Daoy (cell line): ENCODE results near the gene CARMIL3. TPM values are rescaled to one million over a fixed set of nuclear protein-coding genes. Genes with fewer than 3 reads are reported as not detected.
"Not testable (repeated sequence)": the region's sequence is repeated elsewhere in the genome, so short reads cannot be mapped to it uniquely, and the experiment has no call there.

ENCODE experiments used
- DNase-seq: peaks from one replicate; pipeline ENCODE4 v3.0.0-alpha.2; 2015; ENCODE audit warnings: low read depth
- total RNA-seq: library from RNA; depleted of rRNA; stranded (reverse); fragments of >200 nt; shearing (Covaris generic); gene quantifications from 2 replicates; pipeline ENCODE4 v1.2.3, GENCODE V29; 2014

CARMIL3 gene
- total RNA-seq, 1 experiment from 2014 or later: under 0.01 TPM

DNA sequence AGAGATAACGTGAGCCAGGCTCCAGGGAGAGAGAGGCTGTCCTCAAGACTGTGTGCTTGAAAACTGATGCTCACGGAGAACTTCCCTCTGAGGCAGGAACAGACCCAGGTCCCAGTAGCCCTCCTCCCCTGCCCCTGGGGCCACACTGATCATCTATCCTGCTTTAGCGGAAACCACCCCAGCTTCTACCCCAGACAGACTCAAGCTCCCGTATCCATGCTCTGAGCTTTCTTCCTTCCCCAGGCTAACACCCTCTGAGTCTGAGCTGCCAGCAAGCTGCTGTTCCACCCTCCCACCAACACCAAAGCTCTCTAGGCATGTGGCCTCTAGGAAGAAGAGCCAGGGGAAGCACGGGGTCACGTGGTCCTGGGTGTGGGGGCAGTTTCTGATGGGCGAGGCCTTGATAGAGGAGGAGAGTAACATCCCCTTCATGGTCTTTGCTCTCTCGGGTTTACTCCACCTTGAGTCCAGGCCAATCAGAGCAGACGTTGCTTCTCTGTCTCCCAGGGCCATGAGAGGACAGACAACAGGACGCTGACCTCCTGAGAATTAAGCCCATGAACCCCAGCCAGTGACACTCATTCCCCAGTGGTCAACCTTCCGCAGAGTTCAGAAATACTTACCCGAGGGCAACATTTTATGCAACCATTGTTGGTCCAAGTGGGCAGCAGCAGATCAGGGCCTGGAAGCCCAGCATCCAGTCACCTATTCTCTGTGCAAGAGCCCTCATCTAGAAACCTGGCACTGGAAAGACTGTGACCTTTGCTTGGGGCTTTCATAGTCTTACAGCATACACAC is 43.7 kb downstream of the CARMIL3 start:
- DNase-seq: peak; percentile 69

DNA sequence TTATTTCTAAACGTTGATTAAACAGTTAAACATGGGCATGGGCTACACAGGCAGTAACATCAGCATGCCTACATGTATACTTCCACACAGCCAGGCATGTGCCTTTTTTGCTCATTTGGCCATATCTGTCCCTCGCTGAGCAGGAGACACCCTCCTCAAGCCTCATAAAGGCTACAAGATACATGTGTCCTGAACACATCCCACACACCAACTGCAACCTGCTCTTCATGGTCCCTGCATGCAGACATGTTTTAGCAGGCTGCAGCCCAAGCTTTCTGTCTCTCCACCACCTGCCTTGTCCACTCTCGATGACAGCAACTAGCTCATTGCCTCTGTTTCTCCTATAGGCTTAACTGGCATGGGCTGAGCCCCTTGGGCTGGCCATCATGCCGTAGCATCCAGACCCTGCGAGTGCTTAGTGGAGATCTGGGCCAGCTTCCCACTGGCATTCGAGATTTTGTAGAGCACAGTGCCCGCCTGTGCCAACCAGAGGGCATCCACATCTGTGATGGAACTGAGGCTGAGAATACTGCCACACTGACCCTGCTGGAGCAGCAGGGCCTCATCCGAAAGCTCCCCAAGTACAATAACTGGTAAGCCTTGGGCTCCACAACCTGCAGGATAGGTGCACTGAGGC is 44.9 kb downstream of the CARMIL3 start:
- no peak for DNase-seq

DNA sequence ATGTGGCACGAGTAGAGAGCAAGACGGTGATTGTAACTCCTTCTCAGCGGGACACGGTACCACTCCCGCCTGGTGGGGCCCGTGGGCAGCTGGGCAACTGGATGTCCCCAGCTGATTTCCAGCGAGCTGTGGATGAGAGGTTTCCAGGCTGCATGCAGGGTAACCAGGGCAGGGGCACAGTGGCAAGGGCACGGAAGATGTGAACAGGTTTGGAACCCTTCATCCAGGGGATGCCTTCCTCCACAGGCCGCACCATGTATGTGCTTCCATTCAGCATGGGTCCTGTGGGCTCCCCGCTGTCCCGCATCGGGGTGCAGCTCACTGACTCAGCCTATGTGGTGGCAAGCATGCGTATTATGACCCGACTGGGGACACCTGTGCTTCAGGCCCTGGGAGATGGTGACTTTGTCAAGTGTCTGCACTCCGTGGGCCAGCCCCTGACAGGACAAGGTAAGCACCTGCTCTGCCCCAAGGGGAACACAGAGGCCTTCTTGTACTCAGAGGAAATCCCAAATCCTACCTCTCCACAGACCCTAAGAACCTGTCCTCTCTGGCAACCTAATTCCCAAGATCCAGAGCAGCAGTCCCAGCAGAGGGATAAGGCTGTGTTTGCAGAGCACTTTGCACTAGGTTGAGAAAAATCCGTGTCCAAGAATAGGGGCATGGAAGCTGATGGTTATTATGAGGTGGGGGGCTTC is 46.6 kb downstream of the CARMIL3 start:
- no peak for DNase-seq

DNA sequence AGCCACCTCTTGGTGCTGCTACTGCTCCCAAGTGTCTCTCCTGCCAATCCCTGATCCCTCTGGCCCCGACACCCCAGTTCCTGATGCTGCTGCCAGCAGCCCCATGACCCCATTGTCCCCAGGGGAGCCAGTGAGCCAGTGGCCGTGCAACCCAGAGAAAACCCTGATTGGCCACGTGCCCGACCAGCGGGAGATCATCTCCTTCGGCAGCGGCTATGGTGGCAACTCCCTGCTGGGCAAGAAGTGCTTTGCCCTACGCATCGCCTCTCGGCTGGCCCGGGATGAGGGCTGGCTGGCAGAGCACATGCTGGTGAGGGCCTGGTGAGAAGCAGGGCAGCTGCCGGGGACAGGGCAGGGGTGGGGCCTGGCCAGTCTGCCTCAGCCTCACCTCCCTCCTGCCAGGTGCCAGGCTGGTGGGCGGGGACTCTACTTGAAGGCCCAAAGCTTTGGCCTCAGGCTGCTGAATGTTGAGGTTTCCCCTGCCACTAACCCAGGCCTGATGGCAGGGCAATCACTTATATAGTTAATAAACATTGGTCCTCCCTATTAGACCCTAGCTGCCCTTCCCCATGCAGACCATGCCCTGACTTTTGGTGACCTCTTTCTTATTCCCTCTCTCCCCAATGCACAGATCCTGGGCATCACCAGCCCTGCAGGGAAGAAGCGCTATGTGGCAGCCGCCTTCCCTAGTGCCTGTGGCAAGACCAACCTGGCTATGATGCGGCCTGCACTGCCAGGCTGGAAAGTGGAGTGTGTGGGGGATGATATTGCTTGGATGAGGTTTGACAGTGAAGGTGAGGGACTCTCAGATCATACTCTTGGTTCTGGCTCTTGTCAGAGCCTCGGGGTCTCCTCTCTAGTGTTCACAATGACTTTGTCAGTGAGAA is 47.4 kb downstream of the CARMIL3 start:
- no peak for DNase-seq

DNA sequence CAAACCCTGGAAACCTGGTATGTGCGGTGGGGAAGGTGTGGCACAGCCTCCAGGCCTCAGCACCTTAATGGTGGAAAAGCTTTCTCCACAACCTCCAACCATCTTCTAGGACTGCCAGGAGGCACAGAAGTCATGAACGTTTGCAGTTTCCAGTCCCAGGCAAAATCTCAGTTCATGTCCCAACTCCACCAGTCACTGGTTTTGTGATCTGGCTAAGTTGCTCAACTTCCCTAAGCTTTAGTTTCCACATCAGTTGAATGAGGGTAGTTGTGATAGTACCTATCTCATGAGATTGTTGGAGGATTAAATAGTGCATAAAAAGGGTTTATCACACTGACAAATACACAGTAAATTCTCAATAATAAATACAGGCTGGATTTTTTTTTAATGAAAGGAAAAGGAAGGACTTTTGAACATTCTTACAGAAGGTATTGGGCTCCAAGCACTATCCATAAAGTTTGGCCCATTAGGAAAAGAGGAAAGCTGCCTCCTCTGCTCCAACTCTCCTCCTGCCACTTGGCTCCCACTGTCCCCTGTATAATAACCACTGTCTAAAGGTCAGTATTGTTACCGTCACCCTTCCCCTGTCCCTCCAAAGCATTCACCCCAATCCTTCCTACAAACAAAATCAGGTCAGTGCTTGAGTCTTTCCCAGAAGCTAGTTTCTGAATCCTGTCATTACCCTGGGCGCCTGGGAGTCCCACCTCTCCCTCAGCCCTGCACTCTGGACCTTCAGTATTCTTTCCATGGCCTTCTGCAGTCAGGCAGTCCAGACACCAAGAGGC is 48.6 kb downstream of the CARMIL3 start:
- no peak for DNase-seq

DNA sequence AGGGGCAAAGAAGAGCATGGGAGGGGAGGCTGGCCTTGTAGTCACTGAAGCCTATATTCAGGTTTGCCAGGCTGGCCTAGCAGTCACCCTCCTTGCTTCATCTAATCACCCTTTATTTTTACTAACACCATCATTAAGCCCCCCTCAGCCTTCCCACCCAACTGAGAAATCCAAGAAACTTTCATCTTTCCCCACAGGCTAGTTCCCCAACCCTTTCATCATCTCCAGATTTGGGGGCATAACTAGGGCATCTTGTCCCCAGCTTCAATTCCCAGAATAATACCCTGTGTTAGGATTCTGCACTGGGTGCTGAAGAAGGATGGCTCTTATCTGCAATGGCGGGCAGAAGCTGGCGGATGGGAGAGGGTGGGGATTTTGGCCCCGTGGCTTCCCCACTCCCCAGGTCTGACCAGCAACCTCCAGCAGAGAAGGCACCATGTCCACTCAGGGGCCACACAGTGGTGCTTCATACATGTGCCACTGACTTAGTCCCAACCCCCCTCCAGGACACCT is 49.2 kb downstream of the CARMIL3 start:
- DNase-seq: no peak

DNA sequence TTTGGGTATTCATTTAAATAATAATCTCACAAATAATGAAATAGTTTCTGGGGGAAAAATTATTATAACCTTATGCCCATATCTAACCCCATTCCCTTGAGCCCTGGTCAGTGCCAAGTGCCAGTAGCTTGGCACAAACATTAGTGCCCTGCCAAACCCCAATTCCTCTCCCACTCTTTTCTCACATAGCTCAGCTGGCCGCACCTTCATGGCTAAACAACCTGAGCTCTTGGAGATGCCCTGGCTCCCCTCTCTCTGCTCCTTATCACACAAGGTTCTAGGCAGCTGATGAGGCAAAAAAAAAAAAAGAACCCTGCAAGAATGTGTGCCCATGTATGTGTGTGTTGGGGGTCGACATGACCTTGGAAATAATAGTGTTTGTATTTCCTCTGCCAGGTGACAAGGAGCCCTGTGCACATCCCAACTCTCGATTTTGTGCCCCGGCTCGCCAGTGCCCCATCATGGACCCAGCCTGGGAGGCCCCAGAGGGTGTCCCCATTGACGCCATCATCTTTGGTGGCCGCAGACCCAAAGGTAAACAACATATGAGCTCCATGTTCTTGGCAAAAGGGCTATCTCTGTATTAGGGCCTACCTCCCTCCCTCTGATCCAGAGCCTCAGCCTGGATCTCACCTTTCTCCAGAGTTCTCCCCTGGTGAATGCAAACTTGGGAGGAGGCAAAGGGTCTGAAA is 50.7 kb downstream of the CARMIL3 start:
- DNase-seq: no peak

DNA sequence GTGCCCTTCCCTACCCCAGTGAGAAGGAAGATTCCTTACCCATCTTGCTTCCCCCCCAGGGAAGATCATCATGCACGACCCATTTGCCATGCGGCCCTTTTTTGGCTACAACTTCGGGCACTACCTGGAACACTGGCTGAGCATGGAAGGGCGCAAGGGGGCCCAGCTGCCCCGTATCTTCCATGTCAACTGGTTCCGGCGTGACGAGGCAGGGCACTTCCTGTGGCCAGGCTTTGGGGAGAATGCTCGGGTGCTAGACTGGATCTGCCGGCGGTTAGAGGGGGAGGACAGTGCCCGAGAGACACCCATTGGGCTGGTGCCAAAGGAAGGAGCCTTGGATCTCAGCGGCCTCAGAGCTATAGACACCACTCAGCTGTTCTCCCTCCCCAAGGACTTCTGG is 51.6 kb downstream of the CARMIL3 start:
- DNase-seq: no peak

DNA sequence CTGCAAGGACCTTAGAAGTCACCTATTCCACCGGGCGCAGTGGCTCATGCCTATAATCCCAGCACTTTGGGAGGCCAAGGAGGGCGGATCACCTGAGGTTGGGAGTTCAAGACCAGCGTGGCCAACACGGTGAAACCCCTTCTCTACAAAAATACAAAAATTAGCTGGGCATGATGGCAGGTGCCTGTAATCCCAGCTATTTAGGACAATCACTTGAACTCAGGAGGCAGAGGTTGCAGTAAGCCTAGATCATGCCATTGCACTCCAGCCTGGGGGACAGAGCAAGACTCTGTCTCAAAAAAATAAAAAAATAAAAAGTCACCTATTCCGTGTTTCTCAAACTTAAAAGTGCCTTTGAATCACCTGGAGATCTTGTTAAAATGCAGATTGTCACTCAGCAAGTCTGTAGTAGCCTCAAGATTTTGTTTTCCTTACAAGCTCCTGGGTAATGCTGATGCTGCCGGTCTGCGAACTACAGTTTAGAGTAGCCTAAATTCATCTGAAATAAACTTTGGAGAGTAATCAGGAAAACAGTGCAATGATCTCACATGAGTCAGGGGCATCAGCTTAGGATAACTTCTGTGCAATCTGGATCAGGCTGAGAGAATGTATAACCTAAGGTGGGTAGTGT is 53.9 kb downstream of the CARMIL3 start:
- not testable (repeated sequence) for DNase-seq

DNA sequence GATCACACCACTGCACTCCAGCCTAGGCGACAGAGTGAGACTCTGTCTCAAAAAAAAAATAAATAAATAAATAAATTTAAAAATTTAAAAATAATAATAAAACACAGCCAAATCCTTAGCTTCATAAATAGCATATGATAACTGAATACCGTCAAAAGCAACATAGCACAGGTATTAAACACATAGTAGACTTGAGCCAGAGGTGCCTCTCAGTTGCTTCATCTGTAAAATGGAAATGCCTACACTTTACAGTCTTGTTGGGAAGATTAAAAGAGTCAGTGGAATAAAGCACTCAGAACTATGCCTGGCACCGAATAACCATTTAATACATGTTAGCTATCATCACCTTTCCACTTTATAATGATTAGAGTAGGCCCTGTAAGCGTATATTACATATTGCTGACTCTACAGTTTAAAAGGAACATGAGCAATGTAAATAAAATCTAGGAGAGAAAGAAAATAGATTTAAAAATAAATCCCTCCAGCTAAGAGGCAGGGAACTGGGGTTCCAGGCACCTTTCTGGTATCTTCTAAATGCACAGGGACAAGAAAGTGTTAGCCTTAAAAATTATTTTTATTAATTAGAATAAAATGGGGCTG is 55.0 kb downstream of the CARMIL3 start:
- no peak for DNase-seq

DNA sequence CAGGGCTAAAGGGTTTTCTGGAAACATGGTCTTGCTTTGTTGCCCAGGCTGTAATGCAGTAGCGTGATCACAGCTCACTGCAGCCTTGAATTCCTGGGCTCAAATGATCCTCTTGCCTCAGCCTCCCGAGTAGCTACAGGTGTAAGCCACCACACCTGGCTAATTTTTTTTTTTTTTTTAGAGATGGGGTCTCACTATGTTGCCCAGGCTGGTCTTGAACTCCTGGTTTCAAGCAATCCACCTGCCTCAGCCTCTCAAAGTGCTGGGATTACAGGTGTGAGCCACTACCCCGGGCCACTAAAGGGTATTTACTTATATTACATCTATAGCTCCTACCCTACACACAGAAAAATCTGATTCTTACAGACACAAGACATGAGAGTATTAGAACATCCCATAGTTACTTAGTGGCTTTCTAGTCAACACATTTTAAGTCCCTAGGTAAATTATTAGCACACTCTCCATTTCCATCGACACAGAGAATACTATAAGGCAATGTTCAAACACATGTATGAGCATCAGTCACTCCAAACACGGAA is 56.6 kb downstream of the CARMIL3 start:
- no peak for DNase-seq

DNA sequence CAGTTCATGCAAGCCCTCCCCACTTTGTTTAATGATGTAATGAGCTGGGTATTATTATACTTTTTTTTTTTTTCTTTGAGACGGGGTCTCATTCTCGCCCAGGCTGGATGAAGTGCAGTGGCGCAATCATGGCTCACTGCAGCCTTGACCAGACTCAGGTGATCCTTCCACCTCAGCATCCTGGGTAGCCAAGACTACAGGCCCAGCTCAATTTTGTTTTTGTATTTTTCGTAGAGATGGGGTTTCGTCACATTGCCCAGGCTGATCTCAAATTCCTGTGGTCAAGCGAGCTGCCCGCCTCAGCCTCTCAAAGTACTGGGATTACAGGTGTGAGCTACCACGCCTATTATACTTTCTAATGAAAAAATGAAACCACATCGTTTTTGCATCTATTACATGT is 58.3 kb downstream of the CARMIL3 start:
- DNase-seq: no peak

DNA sequence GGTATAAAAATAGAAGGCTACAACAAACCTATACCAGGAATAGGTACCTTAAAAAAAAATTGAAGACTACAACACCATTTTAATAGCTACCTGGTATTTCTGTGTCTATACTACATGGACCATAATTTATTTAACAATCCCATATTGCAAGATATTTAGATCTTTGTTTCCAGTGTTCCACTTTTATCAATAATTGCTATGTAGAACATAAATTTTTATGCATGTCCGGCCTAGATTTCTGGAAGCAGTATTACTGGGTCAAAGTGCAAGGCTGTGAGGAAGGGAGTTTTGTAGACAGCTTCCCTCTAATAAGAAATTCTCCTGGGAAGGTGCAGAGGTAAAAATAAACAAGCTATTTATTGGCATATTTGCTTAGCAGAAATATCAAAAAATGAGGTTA is 58.7 kb downstream of the CARMIL3 start:
- no peak for DNase-seq

DNA sequence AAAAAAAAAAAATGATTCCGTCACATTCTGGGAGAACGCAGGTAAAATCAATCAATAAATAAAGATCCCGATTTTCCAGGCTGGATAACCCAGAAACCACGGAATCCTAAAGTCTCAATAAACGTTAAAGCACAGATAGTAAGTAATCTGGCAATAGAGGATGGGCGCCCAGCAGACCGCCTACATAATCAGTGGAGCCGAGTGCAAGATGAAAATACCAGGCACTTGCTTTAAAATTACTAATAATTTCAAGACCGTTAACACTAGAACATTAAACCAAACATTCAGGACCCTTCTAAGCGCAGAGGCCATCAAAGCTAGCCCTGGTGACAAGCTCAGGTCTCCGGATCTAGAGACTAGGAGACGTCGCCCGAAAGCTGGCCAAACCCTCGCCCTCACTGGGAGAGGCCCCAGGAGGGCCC is 61.6 kb downstream of the CARMIL3 start:
- DNase-seq: no peak

DNA sequence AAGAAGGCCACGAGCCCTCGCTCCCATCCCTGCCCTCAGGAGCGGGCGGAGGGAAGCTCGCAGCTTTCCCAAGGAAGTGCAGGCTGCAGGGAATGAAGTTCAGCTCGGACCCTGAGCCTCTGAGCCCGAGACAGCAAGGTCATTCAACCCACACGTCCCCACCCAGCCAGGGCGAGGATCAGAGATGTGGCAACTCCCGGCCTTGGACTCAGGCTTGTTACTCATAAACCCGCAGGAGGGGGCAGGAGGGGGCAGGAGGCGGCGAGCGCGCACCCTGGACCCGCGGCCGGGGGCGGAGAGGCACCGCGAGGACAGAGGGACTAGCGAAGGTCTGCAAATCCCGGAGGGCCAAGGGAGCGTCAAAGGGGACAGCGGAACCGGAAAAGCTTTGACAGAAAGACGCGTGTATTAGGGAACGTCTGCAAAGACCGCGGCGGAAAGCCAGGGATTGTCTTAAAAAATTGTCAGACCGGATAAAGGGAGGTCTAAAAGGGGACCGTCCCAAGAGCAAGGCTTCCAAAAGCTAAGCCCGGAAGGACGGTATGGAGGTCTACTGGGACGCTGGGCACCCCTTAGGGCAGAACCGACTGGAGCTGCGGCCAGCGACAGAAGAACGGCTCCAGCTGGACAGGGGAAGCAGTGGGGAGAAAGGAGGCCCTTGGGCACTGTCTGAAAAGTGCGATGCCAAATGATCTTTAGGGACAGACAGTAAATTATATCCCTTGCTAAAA is 62.2 kb downstream of the CARMIL3 start:
- DNase-seq: peak; percentile 94

DNA sequence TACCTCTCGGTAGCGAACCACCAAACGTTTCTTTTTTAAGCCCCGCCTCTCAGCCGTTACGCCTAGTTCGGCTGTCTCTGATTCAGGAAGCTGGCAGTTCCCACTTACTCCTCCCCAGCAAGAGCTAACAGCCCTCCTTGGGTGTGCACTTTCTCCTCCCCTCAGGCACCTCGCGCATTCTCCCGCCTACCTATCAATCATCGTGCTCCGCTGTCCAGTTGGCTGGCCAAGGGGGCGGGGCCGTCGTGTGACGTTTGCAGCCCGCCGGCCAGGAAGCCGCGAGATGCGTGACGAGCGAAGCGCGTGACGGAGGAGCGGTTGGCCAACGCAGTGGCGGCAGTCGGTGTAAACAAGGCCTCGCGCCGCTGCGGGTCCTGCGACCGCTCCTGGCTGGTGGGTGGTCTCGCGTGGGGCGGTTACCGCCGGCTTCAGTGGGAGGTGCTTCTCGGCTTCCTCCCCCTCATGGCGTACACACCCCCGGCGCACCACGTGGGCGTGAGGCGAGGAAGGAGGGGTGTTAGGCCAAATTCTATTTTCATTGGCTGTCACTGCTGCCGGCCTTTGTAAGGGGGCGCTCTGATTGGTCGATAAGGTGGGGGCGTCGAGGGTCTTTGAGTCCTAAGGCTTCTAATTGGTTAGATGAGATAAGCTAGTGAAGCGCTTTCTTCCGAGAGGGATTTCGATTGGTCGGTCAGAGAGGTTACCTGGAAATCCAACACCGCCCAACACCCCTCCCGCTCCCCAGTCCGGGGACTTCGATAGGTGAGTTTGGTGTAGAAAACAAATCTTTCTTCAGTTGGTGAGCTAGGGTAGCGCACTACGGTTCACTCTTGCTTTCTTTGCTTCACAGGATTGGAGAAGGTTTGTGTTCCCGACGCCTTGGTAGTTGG is 63.0 kb downstream of the CARMIL3 start, which contains the start of the genes DCAF11 and NRL:
TSS of gene DCAF11 (plus strand) at position 246 of the 890 bp plus-strand sequence. CDS start 818 bp downstream, outside the sequence.
TSS of gene NRL (minus strand) at position 418 of the 890 bp plus-strand sequence. CDS start 32,101 bp downstream, outside the sequence.
- DNase-seq: peak; percentile 100
